GM12878 (cell line): ENCODE results near the gene NEURL4. TPM values are rescaled to one million over a fixed set of nuclear protein-coding genes. Genes with fewer than 3 reads are reported as not detected.

ENCODE experiments used
- KDM1A ChIP-seq: fragments of 200-600 bp; sonication (generic); IDR thresholded peaks from 2 replicates; pipeline ENCODE4 v1.6.1; 2016; ENCODE audit warnings: borderline replicate concordance
- MTA3 ChIP-seq: IDR thresholded peaks from 2 replicates; pipeline ENCODE4 v1.6.1; 2012; ENCODE audit warnings: low read length, inconsistent platforms, borderline replicate concordance
- TCF7 ChIP-seq: IDR thresholded peaks from 2 replicates; pipeline ENCODE4 v1.6.1; 2014; ENCODE audit warnings: antibody characterized with exemption, borderline replicate concordance
- polyA plus RNA-seq, 11 experiments: library from polyadenylated mRNA; depleted of rRNA in 4 of 11; unstranded in 6 of 11; stranded (reverse) in 5 of 11; fragments of >200 nt; fragmentation: Nextera tagmentation in 4 of 11; fragmentation: Illumina TruSeq in 1 of 11; extraction: Ambion mirVana in 4 of 11; extraction: Trizol in 1 of 11; gene quantifications; 1 replicate in 1 of 11; 2 replicates in 10 of 11; pipeline versions ENCODE4 v1.2.1 to v1.2.3, GENCODE V29; 2011 to 2016; ENCODE audit warnings: inconsistent platforms in 2 of 11, missing spikeins in 2 of 11, low read depth in 1 of 11
- total RNA-seq, 4 experiments: library from RNA; depleted of rRNA in 3 of 4; stranded (reverse); fragments of >200 nt in 3 of 4; fragmentation: Illumina TruSeq in 1 of 4; extraction: Trizol in 1 of 4; gene quantifications; 2 replicates each; pipeline versions ENCODE4 v1.2.1 to v1.2.3, GENCODE V29; 2013 to 2021
- TF ChIP-seq, protein P1 (sequence below), 3 experiments: IDR thresholded peaks in 2 of 3; conservative IDR thresholded peaks in 1 of 3; 2 replicates each; pipeline ENCODE4 v1.5.1; 2011; ENCODE audit warnings: low read depth in 3 of 3, low read length in 3 of 3, mild to moderate bottlenecking in 3 of 3, control low read depth in 2 of 3, moderate library complexity in 2 of 3, inconsistent platforms in 1 of 3, mixed read lengths in 1 of 3; ENCODE audit not compliant: control insufficient read depth in 2 of 3, insufficient read depth in 1 of 3; ENCODE audit errors: extremely low read depth in 1 of 3
- TF ChIP-seq, protein P2 (sequence below): fragments of 450-650 bp; IDR thresholded peaks from 2 replicates; pipeline ENCODE4 v1.6.1; 2016; ENCODE audit warnings: mild to moderate bottlenecking, moderate library complexity, borderline replicate concordance

The NEURL4 gene
- total and polyA plus RNA-seq, 10 of the 15 experiments (the other 5 are each of a cell fraction or from before 2014, with no cell fraction given), result 0.03 to 41.9 (median 10.0) TPM

DNA sequence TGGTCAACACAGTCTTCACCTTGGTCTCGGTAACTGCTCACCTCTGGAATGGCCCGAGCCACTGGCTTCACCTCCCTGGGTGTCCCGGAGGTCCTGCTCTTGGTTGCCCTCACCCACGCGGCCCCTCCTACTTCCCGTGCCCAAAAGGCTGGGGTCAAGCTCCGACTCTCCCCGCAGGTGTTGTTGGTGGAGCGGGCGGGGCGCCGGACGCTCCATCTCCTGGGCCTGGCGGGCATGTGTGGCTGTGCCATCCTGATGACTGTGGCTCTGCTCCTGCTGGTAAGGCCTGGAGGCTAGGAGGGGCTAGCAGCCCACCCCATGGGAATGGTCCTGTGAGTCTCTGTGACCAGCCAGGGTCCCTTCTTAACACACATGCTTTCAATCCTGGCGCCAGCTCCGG lies 44.2 kb downstream of the NEURL4 start (continued):
- TF ChIP-seq, protein P1, sequence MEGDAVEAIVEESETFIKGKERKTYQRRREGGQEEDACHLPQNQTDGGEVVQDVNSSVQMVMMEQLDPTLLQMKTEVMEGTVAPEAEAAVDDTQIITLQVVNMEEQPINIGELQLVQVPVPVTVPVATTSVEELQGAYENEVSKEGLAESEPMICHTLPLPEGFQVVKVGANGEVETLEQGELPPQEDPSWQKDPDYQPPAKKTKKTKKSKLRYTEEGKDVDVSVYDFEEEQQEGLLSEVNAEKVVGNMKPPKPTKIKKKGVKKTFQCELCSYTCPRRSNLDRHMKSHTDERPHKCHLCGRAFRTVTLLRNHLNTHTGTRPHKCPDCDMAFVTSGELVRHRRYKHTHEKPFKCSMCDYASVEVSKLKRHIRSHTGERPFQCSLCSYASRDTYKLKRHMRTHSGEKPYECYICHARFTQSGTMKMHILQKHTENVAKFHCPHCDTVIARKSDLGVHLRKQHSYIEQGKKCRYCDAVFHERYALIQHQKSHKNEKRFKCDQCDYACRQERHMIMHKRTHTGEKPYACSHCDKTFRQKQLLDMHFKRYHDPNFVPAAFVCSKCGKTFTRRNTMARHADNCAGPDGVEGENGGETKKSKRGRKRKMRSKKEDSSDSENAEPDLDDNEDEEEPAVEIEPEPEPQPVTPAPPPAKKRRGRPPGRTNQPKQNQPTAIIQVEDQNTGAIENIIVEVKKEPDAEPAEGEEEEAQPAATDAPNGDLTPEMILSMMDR (IDR thresholded peaks at IDR 0.05 in 2 of 3, conservative IDR thresholded peaks at IDR 0.05 in 1 of 3; ENCODE audit: control insufficient read depth in 2 of 3, extremely low read depth in 1 of 3, insufficient read depth in 1 of 3, low read depth in 3 of 3, low read length in 3 of 3), result no peak
- no peak for TF ChIP-seq KDM1A
- no peak for TF ChIP-seq TCF7
- TF ChIP-seq, protein P2, sequence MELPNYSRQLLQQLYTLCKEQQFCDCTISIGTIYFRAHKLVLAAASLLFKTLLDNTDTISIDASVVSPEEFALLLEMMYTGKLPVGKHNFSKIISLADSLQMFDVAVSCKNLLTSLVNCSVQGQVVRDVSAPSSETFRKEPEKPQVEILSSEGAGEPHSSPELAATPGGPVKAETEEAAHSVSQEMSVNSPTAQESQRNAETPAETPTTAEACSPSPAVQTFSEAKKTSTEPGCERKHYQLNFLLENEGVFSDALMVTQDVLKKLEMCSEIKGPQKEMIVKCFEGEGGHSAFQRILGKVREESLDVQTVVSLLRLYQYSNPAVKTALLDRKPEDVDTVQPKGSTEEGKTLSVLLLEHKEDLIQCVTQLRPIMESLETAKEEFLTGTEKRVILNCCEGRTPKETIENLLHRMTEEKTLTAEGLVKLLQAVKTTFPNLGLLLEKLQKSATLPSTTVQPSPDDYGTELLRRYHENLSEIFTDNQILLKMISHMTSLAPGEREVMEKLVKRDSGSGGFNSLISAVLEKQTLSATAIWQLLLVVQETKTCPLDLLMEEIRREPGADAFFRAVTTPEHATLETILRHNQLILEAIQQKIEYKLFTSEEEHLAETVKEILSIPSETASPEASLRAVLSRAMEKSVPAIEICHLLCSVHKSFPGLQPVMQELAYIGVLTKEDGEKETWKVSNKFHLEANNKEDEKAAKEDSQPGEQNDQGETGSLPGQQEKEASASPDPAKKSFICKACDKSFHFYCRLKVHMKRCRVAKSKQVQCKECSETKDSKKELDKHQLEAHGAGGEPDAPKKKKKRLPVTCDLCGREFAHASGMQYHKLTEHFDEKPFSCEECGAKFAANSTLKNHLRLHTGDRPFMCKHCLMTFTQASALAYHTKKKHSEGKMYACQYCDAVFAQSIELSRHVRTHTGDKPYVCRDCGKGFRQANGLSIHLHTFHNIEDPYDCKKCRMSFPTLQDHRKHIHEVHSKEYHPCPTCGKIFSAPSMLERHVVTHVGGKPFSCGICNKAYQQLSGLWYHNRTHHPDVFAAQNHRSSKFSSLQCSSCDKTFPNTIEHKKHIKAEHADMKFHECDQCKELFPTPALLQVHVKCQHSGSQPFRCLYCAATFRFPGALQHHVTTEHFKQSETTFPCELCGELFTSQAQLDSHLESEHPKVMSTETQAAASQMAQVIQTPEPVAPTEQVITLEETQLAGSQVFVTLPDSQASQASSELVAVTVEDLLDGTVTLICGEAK, result no peak
- no peak for TF ChIP-seq MTA3
